ENCODE measurements around the gene CACNG4. TPM values are rescaled to one million over a fixed set of nuclear protein-coding genes. Genes with fewer than 3 reads are reported as not detected.

The CACNG4 gene
- total RNA-seq, 4 donors from 2014 or later = not detected

- intact Hi-C loops (cut with DNase I; ENCODE audit: low total_unique reads) (no loop called here), in situ Hi-C loops (cut with MboI; ENCODE audit: low sequenced_read_pairs in 4 of 4) (no loop called here)
Observed at GRCh38 chr17:67078292-67078691, 113.8 kb downstream of the CACNG4 start.

GRCh38 chr17:67079491-67079890 lies 115.0 kb downstream of the CACNG4 start:
- DNase-seq (no peak), ATAC-seq (no peak)
- Histone ChIP-seq H3K4me3 (no peak overlapping the region), H3K36me3 (no peaks in the 10 kb centered on the region), H3K27me3 (no peaks in the 10 kb centered on the region), H3K4me1 (peaks cover 16 to 29% of the 10 kb centered on the region in 2 donors), H3K27ac (no peak overlapping the region), H3K9me3 (no peaks in the 10 kb centered on the region)
- in situ Hi-C loops (cut with MboI; ENCODE audit: low sequenced_read_pairs in 4 of 4) = no loop called here
- TF ChIP-seq POLR2A (IDR thresholded peaks at IDR 0.05) = no peak
- TF ChIP-seq CTCF (IDR thresholded peaks at IDR 0.05 in 4 of 5, conservative IDR thresholded peaks at IDR 0.05 in 1 of 5) = no peak
- intact Hi-C loops (cut with DNase I; ENCODE audit: low total_unique reads) = no loop called here

More at GRCh38 chr17:67078292-67078691, 113.8 kb downstream of the CACNG4 start:
- Histone ChIP-seq H3K36me3 (no peaks in the 10 kb centered on the region), H3K4me1 (peaks cover 16 to 29% of the 10 kb centered on the region in 2 donors), H3K4me3 (no peak overlapping the region), H3K9me3 (no peaks in the 10 kb centered on the region), H3K27me3 (no peaks in the 10 kb centered on the region), H3K27ac (no peak overlapping the region)
- DNase-seq = no peak
- ATAC-seq = peak in 1 of 2 donors; percentile 62
- TF ChIP-seq POLR2A (IDR thresholded peaks at IDR 0.05) (no peak), CTCF (IDR thresholded peaks at IDR 0.05 in 4 of 5, conservative IDR thresholded peaks at IDR 0.05 in 1 of 5) (no peak)

GRCh38 chr17:67080804-67081203 lies 116.3 kb downstream of the CACNG4 start:
- H3K4me3 ChIP-seq = no peak overlapping the region
- H3K36me3 ChIP-seq = peaks cover 0 to 1% of the 10 kb centered on the region in 2 donors
- peaks cover 16 to 28% of the 10 kb centered on the region in 2 donors for H3K4me1 ChIP-seq
- intact Hi-C loops (cut with DNase I; ENCODE audit: low total_unique reads) (no loop called here), in situ Hi-C loops (cut with MboI; ENCODE audit: low sequenced_read_pairs in 4 of 4) (no loop called here)
- peak overlapping the region in 1 of 4 donors; percentile 12 for H3K27ac ChIP-seq
- TF ChIP-seq POLR2A (IDR thresholded peaks at IDR 0.05) (no peak), CTCF (IDR thresholded peaks at IDR 0.05 in 4 of 5, conservative IDR thresholded peaks at IDR 0.05 in 1 of 5) (no peak)
- H3K27me3 ChIP-seq = no peaks in the 10 kb centered on the region
- H3K9me3 ChIP-seq = no peaks in the 10 kb centered on the region
- ATAC-seq = no peak
- no peak for DNase-seq

- Histone ChIP-seq H3K27me3 (no peaks in the 10 kb centered on the region), H3K4me1 (peaks cover 9 to 17% of the 10 kb centered on the region in 2 donors), H3K27ac (no peak overlapping the region), H3K9me3 (no peaks in the 10 kb centered on the region), H3K36me3 (peaks cover 0 to 11% of the 10 kb centered on the region in 2 donors), H3K4me3 (no peak overlapping the region)
- TF ChIP-seq CTCF (IDR thresholded peaks at IDR 0.05 in 4 of 5, conservative IDR thresholded peaks at IDR 0.05 in 1 of 5) = no peak
- TF ChIP-seq POLR2A (IDR thresholded peaks at IDR 0.05) = no peak
- ATAC-seq (no peak), DNase-seq (no peak)
- intact Hi-C loops (cut with DNase I; ENCODE audit: low total_unique reads) (no loop called here), in situ Hi-C loops (cut with MboI; ENCODE audit: low sequenced_read_pairs in 4 of 4) (no loop called here)
Observed at GRCh38 chr17:67082107-67082506, 117.6 kb downstream of the CACNG4 start.

Other genes starting within 250 kb of the CACNG4 start
- gene CACNG5, start 129.6 kb upstream of the CACNG4 start, total RNA-seq = not detected
- 100 to 1,000 TPM; 120 to 203 (median 154) TPM for gene CACNG1, start 79.8 kb downstream of the CACNG4 start, total RNA-seq